ENCODE results near the gene SPCS2. TPM values are rescaled to one million over a fixed set of nuclear protein-coding genes. Genes with fewer than 3 reads are reported as not detected.

SPCS2 gene
- total and polyA plus RNA-seq, 9 donors: 39.8 to 193 (median 125) TPM

GRCh38 chr11:74992852-74993251, 43.8 kb downstream of the SPCS2 start:
- no peak for DNase-seq
- intact Hi-C loops (cut with DNase I): no loop called here
- no peaks in the 10 kb centered on the region for H3K36me3 ChIP-seq
- no peak overlapping the region for H3K27ac ChIP-seq
- H3K9me3 ChIP-seq: no peaks in the 10 kb centered on the region
- peaks cover 4% of the 10 kb centered on the region for H3K4me1 ChIP-seq (ENCODE audit: insufficient read depth)
- 94 to 96% (median 94%) methylated on average over 5 of the region's 5 CpGs for WGBS, 3 donors
- TF ChIP-seq CTCF (IDR thresholded peaks at IDR 0.05): no peak
- no peak for TF ChIP-seq POLR2A (IDR thresholded peaks at IDR 0.05)
- no peak for TF ChIP-seq EP300 (IDR thresholded peaks at IDR 0.05)
- no peak overlapping the region for H3K4me3 ChIP-seq
- H3K27me3 ChIP-seq: no peaks in the 10 kb centered on the region

- H3K4me1 ChIP-seq (ENCODE audit: insufficient read depth): no peaks in the 10 kb centered on the region
- no peaks in the 10 kb centered on the region for H3K27me3 ChIP-seq
- intact Hi-C loops (cut with DNase I): no loop called here
- no peak overlapping the region for H3K27ac ChIP-seq
- TF ChIP-seq EP300 (IDR thresholded peaks at IDR 0.05) (no peak), POLR2A (IDR thresholded peaks at IDR 0.05) (no peak), CTCF (IDR thresholded peaks at IDR 0.05) (no peak)
- H3K36me3 ChIP-seq: no peaks in the 10 kb centered on the region
- 85 to 87% (median 86%) methylated on average over 3 of the region's 3 CpGs for WGBS, 3 donors
- no peak overlapping the region for H3K4me3 ChIP-seq
- no peak for DNase-seq
- H3K9me3 ChIP-seq: no peaks in the 10 kb centered on the region
Observed at GRCh38 chr11:75000975-75001354, 51.9 kb downstream of the SPCS2 start.

- intact Hi-C loops (cut with DNase I): no loop called here
- DNase-seq: no peak
- no peak for TF ChIP-seq CTCF (IDR thresholded peaks at IDR 0.05)
- no peak for TF ChIP-seq EP300 (IDR thresholded peaks at IDR 0.05)
- TF ChIP-seq POLR2A (IDR thresholded peaks at IDR 0.05): no peak
- 83 to 92% (median 87%) methylated on average over 3 of the region's 3 CpGs for WGBS, 3 donors
- Histone ChIP-seq H3K27ac (no peak overlapping the region), H3K36me3 (no peaks in the 10 kb centered on the region), H3K9me3 (no peaks in the 10 kb centered on the region), H3K4me1 (ENCODE audit: insufficient read depth) (no peaks in the 10 kb centered on the region), H3K4me3 (no peak overlapping the region), H3K27me3 (no peaks in the 10 kb centered on the region)
Observed at GRCh38 chr11:75001686-75002085, 52.6 kb downstream of the SPCS2 start.

- DNase-seq: no peak
- intact Hi-C loops (cut with DNase I): no loop called here
- Histone ChIP-seq H3K4me1 (ENCODE audit: insufficient read depth) (no peaks in the 10 kb centered on the region), H3K36me3 (no peaks in the 10 kb centered on the region), H3K9me3 (no peaks in the 10 kb centered on the region), H3K27me3 (no peaks in the 10 kb centered on the region), H3K4me3 (no peak overlapping the region), H3K27ac (no peak overlapping the region)
- no peak for TF ChIP-seq CTCF (IDR thresholded peaks at IDR 0.05)
- TF ChIP-seq POLR2A (IDR thresholded peaks at IDR 0.05): no peak
- no peak for TF ChIP-seq EP300 (IDR thresholded peaks at IDR 0.05)
- 95 to 96% (median 96%) methylated on average over 1 of the region's 1 CpG for WGBS, 3 donors
Observed at GRCh38 chr11:75002516-75002915, 53.5 kb downstream of the SPCS2 start.

- Histone ChIP-seq H3K36me3 (no peaks in the 10 kb centered on the region), H3K27ac (no peak overlapping the region), H3K4me1 (ENCODE audit: insufficient read depth) (no peaks in the 10 kb centered on the region), H3K9me3 (no peaks in the 10 kb centered on the region), H3K4me3 (no peak overlapping the region), H3K27me3 (no peaks in the 10 kb centered on the region)
- intact Hi-C loops (cut with DNase I): no loop called here
- DNase-seq: no peak
- WGBS, 3 donors: 81 to 96% (median 92%) methylated on average over 1 of the region's 1 CpG
- TF ChIP-seq POLR2A (IDR thresholded peaks at IDR 0.05) (no peak), EP300 (IDR thresholded peaks at IDR 0.05) (no peak), CTCF (IDR thresholded peaks at IDR 0.05) (no peak)
Observed at GRCh38 chr11:75004215-75004614, 55.1 kb downstream of the SPCS2 start.

Measured in ovary (tissue), 9 donors.